Hypothalamus (tissue), 51 donors: Measurements from ENCODE around the gene FAM78B.

Experiments
- DNase-seq, 51 donors: peaks; one replicate each; lab custom pipeline; 2025; lab: John Stamatoyannopoulos, UW

Gene FAM78B

DNA sequence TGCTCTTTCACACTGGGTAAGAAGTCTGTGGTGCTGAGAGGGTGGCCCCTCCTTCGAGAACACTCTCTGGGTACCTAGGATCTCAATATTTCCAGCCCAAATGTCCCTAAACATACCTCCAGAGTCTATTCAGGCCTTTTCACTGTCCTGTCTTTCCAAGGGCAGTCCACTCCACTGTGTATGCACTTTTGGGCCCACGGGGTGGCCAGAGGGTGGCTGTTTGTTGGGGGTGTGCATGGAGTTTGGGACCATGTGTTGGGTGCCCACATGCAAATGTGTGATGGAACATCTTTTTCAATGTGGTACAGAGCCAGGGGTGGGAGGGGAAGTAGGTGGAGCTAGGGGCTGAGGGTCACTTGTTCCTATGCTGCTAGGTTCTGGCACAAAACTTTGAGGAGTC, 87.5 kb downstream of the FAM78B start:
- no peak for DNase-seq

DNA sequence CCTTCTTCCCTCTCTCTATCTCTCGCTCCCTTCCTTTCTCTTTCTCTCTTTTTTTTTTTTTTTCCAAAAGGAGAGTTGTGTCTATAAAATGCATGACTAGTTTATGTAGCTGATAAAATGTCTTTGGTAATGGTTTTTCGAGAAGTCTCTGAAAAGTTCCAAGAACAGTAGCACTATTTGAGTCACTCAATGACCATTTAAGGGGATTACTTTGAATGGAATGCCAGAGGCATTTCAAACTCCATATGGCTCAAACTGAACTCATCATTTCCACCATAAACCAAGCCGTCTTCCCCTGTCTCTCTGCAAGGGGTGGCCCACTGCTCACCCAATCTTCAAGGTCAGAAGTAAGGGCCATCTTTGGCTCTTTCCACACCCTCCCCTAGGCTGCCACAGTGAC, 93.3 kb downstream of the FAM78B start:
- DNase-seq = no peak

DNA sequence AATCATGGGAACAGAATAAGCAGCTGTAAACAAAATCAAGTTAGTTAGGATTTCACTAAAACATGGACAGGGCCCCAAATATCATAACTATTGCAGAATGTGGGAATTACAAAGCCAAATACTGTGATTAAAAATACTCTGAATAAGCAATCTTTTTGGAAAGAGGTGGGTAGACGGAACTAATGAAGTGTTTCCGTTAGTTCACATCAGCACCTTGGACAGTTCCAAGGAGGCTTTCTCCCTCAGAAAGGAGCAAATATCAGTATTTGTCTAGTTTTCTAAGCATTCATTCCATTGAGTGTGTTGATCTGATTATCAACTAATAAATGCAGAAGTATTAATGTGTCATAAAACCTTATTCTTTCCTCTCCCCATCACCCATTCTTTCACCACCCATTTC, 97.4 kb downstream of the FAM78B start:
- no peak for DNase-seq

DNA sequence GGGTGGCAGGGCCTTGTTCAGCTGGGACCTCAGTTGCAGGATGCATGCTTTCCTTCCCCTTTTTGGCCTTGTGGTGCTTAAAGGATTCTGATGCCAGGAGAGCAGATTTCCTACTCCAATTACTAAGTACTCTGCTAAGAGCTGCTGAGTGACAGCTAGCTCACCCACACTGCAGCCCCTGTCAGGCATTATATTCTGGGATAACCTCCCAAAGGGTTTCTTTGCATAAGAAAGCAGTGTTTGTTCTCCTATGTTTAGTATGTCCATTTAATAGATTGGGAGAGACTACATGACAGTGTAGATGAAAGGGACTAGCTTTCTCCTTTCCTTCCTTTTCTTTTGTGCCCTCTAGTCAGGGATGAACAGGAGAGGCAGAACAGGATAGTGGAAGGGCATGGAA, 100.7 kb downstream of the FAM78B start:
- no peak for DNase-seq

DNA sequence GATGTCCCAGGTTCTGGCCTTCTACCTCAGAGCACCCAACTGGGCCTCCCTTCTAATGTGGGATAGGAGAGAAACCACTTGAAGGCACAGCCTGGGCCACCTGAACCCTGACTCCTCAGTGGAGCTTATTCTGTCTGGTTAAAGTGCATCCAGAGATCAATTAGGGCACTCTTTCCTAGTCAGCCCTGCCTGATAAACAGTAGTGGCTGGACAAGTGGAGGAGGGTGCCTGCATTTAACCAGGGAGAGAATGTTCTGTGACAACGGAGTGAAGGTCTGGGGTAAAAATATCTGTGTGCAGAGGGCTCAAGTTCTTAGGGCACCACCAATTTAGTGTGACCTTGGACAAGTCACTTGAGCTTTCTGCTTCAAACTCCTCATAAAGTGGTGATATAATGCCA, 101.8 kb downstream of the FAM78B start:
- DNase-seq = no peak

DNA sequence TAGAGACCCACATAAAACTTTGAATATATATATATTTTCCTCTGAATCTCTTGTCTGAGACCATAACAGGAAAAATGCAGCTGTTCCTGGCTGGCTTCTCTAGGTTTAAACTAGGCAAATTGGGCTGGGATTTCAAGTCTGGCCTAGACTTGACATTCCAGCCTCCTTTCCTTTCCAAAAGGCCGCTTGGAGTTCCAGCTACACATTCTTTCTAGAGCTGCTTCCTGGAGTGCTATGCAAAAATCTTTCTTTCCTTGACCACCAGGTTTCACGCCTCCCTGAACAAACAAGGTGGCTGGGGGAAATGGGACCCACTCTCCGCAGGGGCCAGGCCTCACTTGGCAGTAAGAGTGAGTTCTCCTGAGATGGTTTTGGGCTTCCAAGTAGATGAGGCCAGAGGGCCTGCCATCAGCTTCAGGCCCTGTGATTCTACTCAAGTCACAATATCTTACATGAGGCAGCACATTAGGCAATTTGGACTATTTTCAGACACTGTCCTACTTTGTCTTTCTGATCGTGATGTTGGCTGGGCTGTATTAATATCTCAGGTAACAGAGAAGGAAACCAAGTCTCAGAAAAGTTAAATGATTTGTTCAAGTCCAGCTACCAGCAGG, 102.4 kb downstream of the FAM78B start:
- DNase-seq = no peak

DNA sequence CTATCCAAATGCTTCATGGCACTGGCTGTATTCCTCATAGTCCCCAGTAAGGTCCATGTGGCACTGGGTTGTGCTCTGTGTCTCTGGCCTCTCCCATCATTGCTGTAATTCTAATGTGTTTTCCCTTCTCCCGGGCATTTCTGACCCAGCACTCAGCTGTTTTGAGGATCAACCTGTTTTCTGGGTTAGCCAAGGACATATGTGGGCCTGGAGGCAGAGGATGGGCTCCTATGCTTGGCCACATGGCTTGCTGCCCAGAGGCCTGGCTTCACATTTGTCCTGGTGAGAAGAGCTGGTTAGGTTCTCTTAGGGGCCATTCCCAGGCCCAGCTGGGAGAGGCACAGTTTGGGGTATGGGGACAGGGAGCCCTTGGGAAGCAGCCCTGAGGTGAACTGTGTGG, 103.1 kb downstream of the FAM78B start:
- DNase-seq = no peak

DNA sequence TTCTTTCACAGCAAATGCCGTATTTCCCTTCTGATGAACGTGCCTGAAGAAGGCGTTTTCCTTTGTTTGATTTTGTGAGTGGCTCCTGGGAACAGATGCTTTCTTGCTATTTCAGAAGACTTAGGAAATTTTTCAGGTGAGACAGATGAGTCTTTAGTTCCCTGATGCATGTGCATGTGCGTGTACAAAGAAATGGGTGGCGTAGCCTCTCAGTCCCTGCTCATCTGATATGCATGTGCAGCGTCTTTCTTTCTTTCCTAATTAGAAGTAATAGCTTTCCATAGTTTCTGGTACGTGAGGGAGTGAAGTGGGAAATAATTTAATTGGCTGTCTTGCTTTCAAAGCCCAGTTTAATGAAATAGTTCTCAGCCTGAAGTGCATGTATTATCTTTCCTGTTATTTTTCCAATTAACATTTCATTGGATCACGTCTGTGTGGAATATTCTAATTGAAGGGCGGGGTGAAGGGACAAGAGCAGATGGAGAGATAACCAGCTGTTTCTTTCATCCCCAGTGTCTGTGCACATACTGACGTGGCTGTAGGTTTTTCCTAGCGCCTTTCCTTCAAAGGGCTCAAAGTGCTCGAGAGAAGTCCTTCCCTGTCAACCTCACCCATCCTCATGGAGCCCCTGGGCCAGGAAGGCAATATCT, 104.3 kb downstream of the FAM78B start:
- DNase-seq = peak in 1 of 51 donors; percentile 54

DNA sequence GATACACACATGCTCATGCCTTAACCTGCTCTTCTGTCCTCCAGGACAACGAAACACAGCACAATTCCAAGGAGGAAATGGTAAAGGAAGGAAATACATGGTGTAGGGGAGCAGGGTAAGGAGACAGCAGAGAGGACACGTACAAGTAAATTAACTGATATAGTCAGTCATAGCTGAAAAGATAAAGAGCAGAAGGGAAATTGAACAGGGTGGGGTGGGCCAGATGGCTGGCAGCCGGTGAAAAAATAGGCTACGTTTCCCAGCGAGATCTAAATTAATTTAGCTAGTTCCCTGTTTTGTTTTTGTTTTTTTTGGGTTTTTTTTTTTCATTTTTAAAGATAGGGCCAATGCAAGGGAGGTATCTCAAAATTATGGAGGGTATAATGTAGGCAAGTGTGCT, 109.2 kb downstream of the FAM78B start:
- no peak for DNase-seq

DNA sequence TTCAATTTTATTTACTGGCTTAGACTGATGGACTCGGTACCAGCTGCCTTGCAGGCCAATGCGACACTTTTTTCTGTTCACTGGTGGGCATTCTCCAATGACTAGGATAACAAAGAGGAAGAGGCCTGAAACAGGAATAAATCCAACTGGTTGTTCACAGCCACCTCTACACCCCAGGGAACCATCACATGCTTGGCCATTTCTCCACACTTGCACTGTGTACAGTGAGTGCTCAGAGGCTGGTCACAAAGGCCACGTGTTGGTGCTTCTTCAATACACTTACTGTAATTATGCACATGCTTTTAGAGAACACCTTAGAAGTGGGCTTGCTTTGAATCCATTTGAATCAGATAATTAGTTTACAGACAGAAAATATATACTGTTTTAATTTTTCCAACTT, 113.4 kb downstream of the FAM78B start:
- DNase-seq = no peak

DNA sequence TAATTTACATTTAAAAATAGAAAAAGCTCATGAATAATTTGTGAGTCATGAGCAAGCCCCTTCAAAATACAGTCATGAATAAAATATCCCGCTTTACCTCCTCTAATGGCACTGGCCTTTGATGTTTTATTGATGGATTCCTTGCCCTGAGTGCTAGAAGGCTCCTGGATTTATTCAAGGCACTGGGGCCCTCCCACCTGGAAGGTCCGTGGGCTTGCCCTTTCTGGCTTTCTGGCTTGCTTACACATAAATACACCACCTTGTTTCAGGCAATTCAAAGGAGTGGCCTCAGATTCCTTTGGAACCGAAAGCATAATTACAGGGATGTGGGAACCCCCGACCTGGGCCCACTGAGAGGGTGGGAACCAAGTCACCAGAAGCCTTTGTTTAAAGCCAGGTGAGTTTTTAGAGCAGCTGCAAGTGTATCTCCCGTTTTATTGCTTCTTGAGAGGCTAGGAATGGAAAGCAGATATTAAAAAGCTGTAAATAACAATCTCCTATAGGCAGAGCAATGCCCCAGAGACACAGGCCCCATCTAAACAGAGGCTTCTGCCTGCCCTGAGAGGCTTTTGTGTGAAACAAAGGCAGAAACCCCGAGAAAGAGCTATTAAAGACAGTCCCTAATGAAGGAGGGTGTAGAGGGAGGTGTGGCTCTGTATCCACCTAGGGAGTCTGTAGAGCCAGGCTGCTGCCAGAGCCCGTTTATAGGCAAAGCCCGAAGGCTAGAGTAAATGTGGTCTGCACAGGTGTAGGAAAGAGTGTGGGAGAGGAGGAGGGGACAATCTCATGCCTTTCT, 126.4 kb downstream of the FAM78B start:
- DNase-seq = no peak

DNA sequence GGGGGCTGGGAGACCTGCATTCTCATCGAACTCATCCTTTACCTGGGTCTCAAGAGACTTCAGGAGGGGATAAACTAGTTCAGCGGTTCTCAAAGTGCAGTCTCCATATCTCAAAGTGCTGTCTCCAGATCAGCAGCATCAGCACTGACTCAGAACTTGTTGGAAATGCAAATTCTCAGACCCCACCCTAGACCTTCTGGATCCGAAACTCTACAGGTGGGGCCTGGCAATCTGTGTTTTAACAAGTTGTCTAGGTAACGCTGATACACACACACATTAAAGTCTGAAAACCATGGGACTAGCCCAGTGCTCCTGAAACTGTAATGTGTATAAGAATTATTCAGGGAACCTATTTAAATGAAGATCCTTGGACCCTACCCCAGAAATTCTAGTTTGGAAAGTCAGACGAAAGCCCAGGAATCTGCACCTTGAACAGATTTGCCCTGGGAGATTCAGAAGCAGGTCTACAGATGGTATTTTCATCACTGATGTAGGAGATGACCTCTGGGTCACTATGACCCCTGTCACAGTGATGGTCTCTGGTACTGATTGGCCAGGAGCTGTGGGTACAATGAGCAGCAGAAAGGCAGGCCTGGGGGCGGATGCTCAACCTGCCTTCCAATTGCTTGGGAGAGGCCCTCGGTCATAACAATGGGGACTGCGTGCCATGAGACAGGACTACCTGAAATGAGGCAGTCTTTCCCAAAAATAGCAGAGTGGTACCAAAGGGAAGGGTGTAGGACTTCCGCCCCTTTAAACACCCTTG, 127.2 kb downstream of the FAM78B start:
- DNase-seq = no peak

DNA sequence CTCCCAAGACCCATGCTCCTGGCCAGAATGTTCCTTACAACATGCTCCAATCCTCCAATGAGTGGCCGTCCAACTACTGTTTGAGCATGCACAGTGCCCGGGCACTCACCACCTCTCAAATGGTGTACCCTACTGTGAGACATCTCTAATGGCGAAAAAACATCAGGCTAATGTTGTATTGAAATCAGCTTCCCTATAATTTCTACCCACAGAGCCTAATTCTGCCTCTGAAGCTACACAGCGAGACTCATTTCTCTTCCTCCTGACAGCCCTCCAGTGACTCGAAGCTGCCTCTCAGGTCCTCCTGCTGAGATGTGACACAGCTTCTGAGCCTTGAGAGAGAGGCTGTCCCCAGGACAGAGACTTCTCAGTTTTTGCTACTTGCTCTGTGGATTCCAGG, 130.7 kb downstream of the FAM78B start:
- no peak for DNase-seq

DNA sequence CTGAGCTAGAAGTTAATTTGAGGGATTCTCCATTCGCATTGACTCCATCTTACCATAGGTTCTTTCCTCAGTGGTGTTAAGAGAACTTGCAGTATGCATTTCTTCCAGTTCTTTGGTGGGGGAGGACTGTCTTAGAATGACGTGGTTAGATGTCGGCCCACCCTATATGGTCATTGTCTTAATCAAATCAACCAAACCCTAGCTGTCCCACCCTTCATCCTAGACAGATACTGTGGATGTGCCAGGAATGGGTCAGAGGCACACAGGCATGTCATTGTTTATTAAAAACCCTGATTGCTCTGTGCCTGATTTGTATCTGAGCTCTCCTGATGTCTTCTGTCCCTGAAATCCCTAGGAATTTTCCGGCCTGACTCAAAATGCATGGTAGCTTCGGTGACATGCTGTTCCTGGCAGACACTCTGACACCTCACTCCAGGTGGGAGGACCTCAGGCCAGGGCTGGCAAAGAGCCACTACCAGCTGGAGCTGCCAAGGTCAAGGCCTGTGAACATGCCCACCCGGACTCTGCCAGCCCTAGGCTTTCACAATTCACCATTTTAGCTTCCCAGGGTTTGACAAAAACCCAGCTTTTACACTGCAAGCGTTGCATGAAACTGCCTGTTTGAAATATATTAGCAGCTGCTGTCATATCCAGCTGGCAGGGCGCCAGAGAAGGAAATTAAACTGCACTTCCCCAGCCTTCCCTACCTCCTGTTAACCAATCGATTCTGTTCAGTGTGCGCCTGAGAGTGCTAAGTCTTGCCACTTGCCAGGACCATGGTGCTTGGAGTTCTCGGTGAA, 134.0 kb downstream of the FAM78B start:
- peak in 5 of 51 donors; percentile 0 to 31 (median 2) for DNase-seq

DNA sequence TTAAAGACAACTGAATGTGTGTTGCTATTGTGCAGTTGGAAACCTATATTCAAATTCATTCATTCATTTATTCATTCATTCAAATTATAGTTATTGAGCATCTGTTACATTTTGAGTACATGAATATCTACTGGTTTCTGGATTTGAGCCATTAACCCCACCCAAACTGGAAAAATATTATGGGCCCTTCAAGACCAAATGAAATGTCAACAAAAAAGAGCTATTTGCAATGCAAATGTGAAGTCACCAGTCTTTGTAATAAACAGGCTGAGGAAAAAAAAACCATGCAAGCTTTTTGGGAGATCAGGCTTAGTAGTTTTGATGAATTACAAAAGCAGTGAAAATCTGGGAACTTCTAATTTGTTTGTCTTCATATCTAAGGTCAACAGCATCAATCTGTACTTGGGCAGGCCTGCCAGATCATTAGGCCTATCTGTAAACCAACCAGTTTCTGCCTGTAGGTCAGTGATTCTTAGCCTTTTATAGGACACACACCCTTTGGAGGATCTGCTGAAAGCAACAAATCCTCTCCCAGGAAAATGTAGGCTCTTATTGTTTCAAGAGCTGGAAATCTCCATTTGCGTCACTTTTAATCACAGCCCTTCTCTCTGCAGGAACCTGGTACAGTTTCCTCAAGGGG, 134.7 kb downstream of the FAM78B start:
- no peak for DNase-seq

DNA sequence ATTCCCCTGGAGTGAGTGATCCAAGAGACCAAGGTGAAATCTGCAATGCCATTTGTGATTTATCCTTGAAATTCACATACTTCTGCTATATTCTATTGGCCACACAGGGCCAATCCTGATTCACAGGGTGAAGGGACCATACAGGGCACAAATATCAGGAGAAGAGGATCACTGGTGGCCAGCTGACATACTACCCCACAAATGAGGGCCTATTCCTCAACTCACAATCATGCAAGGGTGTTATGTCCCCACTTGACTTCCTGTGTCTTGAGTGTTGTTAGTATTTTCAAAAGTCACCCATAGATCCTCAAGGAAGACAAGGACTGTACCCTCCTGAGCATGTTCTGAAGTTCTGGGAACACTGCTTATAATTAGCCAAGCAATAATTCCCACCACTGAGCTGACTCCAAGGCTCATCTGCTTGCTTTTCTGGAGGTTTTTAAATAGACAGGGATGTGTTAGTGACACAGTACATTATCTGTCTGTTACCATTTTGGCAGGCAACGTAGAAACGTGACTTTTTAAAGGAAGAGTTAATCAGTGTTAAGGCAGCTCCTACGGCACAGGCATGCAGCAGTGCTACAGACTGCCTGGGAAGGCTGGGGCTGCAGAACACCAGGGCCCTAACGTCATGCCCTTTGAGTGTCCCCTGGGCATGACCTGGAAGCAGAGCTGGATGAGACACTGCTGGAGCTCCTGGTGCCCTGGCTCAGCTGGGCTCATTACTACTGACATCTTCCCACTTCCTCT, 137.4 kb downstream of the FAM78B start:
- DNase-seq = peak in 1 of 51 donors; percentile 26

DNA sequence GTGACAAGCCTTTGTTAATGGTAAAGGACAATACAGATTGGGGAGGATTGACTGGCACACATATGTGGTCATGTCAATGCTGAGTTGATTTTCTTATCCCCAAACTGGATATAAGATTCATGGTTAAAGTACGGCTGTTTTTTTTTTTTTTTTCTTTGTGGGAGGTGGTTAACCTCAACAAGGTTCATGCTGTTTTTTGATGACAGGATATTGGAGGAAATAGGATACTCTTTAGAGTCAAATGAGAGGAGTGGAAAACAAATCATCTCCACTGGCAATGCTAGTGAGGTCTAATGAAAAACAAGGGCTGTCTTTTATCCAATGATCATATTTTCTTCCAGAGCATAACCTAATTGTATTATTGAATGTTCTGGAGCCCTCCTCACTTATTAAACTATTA, 140.2 kb downstream of the FAM78B start:
- DNase-seq = no peak

DNA sequence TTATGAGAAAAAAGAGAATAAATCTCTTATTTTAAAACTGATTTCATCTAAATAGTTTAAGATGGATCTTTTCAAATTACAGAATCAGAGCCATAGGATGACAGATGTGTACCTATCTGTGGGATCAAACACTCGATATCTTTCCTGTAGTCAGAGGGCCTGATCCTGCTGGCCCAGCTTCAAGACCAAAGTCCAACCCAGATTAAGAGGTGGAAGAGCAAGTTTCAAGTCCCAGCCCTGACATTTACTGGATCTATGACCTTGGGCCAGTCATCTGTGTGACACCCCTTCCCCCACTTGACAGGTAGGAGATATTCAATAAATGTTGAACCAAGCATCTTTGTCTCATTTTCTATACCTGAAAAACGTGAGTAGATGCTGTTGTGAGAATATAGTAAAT, 140.7 kb downstream of the FAM78B start:
- DNase-seq = no peak

DNA sequence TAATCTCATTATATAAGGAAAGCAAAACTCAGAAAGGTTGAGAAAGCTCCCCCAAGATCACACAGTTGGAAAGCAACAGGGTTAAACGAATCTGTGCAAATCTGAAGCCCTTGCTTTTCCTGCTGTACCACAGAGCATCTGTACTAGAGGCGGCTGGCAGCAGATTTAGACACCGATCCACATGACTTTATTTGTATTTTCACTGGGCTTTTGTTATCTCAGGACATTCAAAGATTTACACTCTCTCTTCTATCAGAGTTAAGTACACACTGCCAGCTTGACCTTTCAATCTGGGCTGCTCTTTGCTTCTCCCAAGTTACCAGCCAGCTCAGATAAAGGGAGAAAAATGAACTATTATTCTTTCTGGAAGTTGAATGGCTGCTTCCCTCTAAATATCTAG, 146.6 kb downstream of the FAM78B start:
- DNase-seq = no peak
